ENCODE measurements around the gene ZBTB1. TPM values are rescaled to one million over a fixed set of nuclear protein-coding genes. Genes with fewer than 3 reads are reported as not detected.
"Not testable (repeated sequence)": the region's sequence is repeated elsewhere in the genome, so short reads cannot be mapped to it uniquely, and the experiment has no call there.

ZBTB1 gene
- total RNA-seq, 1 experiment from 2014 or later, result 26.5 TPM

DNA sequence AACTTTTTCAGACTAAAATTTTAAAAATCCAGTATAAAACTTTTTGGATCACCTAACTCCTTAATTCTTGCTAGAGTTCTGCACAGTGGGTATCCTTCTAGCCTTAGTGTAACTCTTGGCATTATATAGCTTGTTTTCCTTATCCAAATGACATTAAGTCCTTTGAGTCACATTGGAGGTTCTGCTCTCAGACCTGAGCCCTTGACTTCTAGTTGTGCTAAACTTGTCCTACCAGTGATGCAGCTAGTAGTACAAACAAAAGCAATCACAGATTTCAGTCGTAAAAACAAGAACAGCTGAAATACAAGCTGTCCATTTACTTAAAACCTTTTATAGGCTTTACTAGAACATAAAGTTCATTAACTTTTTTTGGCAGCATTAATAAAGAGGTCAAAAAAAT, 10.5 kb downstream of the ZBTB1 start:
- no peaks in the 10 kb centered on the region for H3K27me3 Mint-ChIP-seq (ENCODE audit: insufficient read depth, unreplicated experiment)
- H3K27ac Mint-ChIP-seq (ENCODE audit: low read depth, unreplicated experiment), result no peak overlapping the region
- no peak for TF ChIP-seq CTCF (IDR thresholded peaks at IDR 0.05; ENCODE audit: unreplicated experiment)
- no peaks in the 10 kb centered on the region for H3K9me3 Mint-ChIP-seq (ENCODE audit: unreplicated experiment)
- BruUV-seq (replicated peaks), result no TSS peak
- POLR2A ChIA-PET, result interaction anchor here (0.6 to 3.3 kb wide), 8 partner anchors 9 to 139 kb away, joined by 3 to 18 read pairs (median 4); partner anchors contain the start of genes ZBTB1 and ZBTB25
- CTCF ChIA-PET, result interaction anchor here (1.1 to 2.7 kb wide), 3 partner anchors 41 to 377 kb away, joined by 5 to 14 read pairs (median 7); no protein-coding TSS in a partner anchor
- H3K4me1 Mint-ChIP-seq (ENCODE audit: insufficient read depth, unreplicated experiment), result peaks cover 13% of the 10 kb centered on the region
- intact Hi-C loops (cut with micrococcal nuclease), result no loop called here
- DNase-seq (ENCODE audit: unreplicated experiment), result no peak
- peaks cover under 1% of the 10 kb centered on the region for H3K36me3 Mint-ChIP-seq (ENCODE audit: insufficient read depth, unreplicated experiment)
- no peak overlapping the region for H3K4me3 Mint-ChIP-seq (ENCODE audit: unreplicated experiment)

GRCh38 chr14:64516969-64517368, 12.4 kb downstream of the ZBTB1 start:
- H3K36me3 Mint-ChIP-seq (ENCODE audit: insufficient read depth, unreplicated experiment), result no peaks in the 10 kb centered on the region
- ChIA-PET CTCF (interaction anchor here (1.6 to 2.7 kb wide), 2 partner anchors 119 to 375 kb away, joined by 7 to 14 read pairs; no protein-coding TSS in a partner anchor), POLR2A (interaction anchor here (1.5 to 3.3 kb wide), 3 partner anchors 11 to 21 kb away, joined by 4 to 18 read pairs (median 5); partner anchors contain the start of gene ZBTB1)
- no peak for TF ChIP-seq CTCF (IDR thresholded peaks at IDR 0.05; ENCODE audit: unreplicated experiment)
- no peak overlapping the region for H3K27ac Mint-ChIP-seq (ENCODE audit: low read depth, unreplicated experiment)
- DNase-seq (ENCODE audit: unreplicated experiment), result no peak
- intact Hi-C loops (cut with micrococcal nuclease), result no loop called here
- H3K9me3 Mint-ChIP-seq (ENCODE audit: unreplicated experiment), result no peaks in the 10 kb centered on the region
- H3K4me1 Mint-ChIP-seq (ENCODE audit: insufficient read depth, unreplicated experiment), result peaks cover 3% of the 10 kb centered on the region
- no TSS peak for BruUV-seq (replicated peaks)
- no peak overlapping the region for H3K4me3 Mint-ChIP-seq (ENCODE audit: unreplicated experiment)
- H3K27me3 Mint-ChIP-seq (ENCODE audit: insufficient read depth, unreplicated experiment), result no peaks in the 10 kb centered on the region

DNA sequence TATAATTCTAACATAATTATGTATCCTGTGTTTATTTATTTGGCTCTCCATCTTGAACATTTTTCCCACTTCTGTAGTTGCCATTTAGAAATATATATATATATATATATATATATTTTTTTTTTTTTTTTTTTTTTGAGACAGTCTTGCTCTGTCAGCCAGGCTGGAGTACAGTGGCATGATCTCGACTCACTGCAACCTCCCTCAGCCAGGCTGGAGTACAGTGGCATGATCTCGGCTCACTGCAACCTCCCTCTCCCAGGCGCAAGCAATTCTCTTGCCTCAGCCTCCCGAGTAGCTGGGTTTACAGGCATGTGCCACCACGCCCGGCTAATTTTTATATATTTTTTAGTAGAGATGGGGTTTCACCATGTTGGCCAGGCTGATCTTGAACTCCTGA, 13.1 kb downstream of the ZBTB1 start:
- H3K27ac Mint-ChIP-seq (ENCODE audit: low read depth, unreplicated experiment), result not testable (repeated sequence)

DNA sequence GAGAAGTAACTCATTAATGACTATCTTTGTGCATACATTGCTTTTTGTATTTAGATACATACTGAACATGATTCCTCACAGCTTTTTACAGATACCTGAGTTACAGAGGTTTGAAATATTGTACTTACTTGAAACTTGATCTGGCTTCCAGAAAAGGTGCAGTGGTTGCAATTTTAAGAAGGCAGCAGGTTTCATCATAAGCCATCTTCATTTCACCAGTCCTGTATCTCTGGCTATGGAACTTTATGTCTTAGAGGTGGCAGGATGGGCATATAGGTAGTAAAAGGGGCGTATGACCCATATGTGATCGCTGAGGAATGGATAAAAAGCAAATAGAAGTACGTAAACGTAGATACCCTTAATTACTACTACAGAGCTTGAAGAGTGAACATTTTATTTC, 13.7 kb downstream of the ZBTB1 start:
- BruUV-seq (replicated peaks), result no TSS peak
- Mint-ChIP-seq H3K4me3 (ENCODE audit: unreplicated experiment) (no peak overlapping the region), H3K27ac (ENCODE audit: low read depth, unreplicated experiment) (no peak overlapping the region), H3K27me3 (ENCODE audit: insufficient read depth, unreplicated experiment) (no peaks in the 10 kb centered on the region), H3K9me3 (ENCODE audit: unreplicated experiment) (no peaks in the 10 kb centered on the region), H3K4me1 (ENCODE audit: insufficient read depth, unreplicated experiment) (peaks cover 3% of the 10 kb centered on the region), H3K36me3 (ENCODE audit: insufficient read depth, unreplicated experiment) (no peaks in the 10 kb centered on the region)
- no peak for TF ChIP-seq CTCF (IDR thresholded peaks at IDR 0.05; ENCODE audit: unreplicated experiment)
- DNase-seq (ENCODE audit: unreplicated experiment), result no peak
- intact Hi-C loops (cut with micrococcal nuclease), result no loop called here
- ChIA-PET CTCF (interaction anchor here (0.6 to 1.1 kb wide), 4 partner anchors 8 to 181 kb away, joined by 3 to 4 read pairs (median 4); no protein-coding TSS in a partner anchor), POLR2A (interaction anchor here (0.6 to 1.9 kb wide), 4 partner anchors 13 to 253 kb away, joined by 3 to 9 read pairs (median 4); no protein-coding TSS in a partner anchor)

More for the DNA sequence above, 13.1 kb downstream of the ZBTB1 start:
- H3K9me3 Mint-ChIP-seq (ENCODE audit: unreplicated experiment); H3K4me3 Mint-ChIP-seq (ENCODE audit: unreplicated experiment); H3K36me3 Mint-ChIP-seq (ENCODE audit: insufficient read depth, unreplicated experiment); BruUV-seq (replicated peaks); DNase-seq (ENCODE audit: unreplicated experiment); intact Hi-C loops (cut with micrococcal nuclease); H3K27me3 Mint-ChIP-seq (ENCODE audit: insufficient read depth, unreplicated experiment); H3K4me1 Mint-ChIP-seq (ENCODE audit: insufficient read depth, unreplicated experiment): not testable (repeated sequence)
- CTCF ChIA-PET, result interaction anchor here (0.7 to 1.1 kb wide), 2 partner anchors 9 to 87 kb away, joined by 4 read pairs; no protein-coding TSS in a partner anchor
- POLR2A ChIA-PET, result interaction anchor here (0.6 to 1.9 kb wide), 4 partner anchors 12 to 254 kb away, joined by 3 to 9 read pairs (median 4); no protein-coding TSS in a partner anchor
